GM20000 (cell line): ENCODE measurements around the gene NCMAP.
A peak's percentile ranks its signal among the peaks of the same experiment; 100 is the strongest.

Experiments used
- DNase-seq: peaks from one replicate; pipeline ENCODE4 v3.0.0; 2012; ENCODE audit warnings: low spot score
- TF ChIP-seq, protein P1 (sequence below): IDR thresholded peaks from 2 replicates; pipeline ENCODE4 v1.5.1; 2012; ENCODE audit warnings: mild to moderate bottlenecking, control low read depth; ENCODE audit errors: extremely low read depth, missing control alignments

Gene NCMAP

DNA sequence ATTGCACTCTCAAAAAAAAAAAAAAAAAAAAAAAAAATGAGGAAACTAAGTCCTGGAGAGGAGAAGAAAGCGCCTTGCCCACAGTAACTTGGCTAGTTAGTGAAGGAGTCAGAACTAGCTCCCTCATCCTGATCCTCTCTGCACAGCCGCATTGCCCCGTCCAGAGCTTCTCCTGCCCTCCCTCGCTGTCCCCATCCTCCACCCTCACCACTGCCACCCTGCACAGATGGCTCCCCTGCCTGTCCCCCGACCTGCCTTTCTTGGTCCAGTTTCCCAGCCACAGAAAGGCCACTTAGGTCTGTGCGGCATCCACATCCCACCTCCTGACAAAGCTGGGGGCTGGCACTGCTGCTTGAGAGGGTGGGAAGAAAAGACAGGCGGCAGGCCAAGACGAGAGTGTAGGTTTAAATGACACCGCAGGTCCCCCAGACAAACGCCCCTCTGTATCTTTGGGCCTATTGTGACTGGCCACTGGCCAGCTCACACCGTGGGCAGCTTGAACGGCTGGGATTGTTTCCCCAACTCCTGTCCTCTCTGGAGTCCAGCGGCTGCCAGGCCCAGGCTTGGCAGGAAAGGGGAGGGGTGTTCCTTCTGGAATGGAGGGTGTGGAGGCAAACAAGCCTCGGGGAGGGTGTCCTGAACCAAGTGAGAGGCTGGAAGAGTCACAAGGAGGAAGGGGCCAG is 20.2 kb downstream of the NCMAP start:
- no peak for DNase-seq

DNA sequence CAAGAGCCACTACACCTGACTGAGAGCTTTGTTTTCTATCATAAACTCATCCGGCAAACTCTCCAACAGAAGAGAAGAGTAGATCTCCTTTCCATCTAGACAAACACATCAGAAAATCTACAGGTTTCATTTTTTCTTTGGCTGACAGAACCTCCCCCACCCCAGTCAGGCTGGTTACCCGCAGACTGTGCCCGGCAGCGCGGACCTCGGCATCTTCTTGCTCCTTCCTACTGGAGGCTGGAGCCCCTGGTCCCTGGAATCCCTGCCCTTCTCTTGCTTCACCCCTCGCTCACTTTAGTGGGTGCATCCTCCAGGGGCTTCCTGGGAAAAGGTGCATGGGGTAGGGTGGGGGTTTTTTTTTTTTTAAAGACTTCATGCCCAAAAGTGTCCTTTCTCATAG is 23.0 kb downstream of the NCMAP start:
- TF ChIP-seq, protein P1, sequence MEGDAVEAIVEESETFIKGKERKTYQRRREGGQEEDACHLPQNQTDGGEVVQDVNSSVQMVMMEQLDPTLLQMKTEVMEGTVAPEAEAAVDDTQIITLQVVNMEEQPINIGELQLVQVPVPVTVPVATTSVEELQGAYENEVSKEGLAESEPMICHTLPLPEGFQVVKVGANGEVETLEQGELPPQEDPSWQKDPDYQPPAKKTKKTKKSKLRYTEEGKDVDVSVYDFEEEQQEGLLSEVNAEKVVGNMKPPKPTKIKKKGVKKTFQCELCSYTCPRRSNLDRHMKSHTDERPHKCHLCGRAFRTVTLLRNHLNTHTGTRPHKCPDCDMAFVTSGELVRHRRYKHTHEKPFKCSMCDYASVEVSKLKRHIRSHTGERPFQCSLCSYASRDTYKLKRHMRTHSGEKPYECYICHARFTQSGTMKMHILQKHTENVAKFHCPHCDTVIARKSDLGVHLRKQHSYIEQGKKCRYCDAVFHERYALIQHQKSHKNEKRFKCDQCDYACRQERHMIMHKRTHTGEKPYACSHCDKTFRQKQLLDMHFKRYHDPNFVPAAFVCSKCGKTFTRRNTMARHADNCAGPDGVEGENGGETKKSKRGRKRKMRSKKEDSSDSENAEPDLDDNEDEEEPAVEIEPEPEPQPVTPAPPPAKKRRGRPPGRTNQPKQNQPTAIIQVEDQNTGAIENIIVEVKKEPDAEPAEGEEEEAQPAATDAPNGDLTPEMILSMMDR: no peak
- DNase-seq: no peak

More for the DNA sequence above, 20.2 kb downstream of the NCMAP start:
- TF ChIP-seq, protein P1: no peak

DNA sequence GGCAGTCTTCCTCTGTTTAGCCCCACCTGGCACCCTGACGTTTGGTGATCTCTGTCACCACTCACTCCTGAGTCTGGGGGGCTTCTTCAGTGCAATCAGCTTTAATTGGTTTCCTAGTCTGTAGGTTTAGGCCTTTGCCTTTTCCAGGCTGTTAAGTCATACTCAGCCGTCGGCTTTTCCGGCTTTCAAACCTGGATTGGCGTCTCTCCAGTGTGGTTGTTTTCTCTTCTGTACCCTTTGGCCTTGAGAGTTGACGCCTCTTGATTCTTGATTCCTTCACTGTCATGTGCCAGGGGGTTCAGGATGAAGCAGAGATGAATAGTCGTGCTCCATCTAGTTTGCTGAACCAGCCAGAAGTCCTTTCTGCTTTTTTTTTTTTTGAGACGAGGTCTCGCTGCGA is 24.9 kb downstream of the NCMAP start:
- DNase-seq: no peak
- TF ChIP-seq, protein P1: no peak

DNA sequence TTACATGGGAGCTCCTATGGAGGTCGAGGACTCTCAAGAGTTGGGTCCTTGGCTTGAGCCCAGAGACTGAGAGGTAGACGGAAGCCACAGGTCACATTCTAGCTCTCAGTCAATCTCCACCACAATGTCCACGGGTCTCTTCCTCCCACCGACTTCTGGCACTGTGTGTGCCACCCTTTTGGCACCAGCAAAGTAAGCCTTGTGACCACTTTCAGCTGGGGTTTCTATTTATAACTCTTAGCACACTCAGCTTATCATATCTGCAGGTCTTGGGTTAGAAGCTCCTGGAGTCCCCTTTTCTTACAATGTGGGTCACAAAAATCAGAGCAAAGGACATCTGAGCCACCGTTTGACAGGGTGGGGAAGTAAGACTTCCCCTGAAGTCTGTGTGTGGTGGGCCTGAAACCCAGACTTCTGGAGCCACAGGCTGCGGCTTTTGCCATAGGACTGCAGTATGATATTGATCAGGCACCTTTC is 28.3 kb downstream of the NCMAP start:
- DNase-seq: no peak
- TF ChIP-seq, protein P1: no peak

DNA sequence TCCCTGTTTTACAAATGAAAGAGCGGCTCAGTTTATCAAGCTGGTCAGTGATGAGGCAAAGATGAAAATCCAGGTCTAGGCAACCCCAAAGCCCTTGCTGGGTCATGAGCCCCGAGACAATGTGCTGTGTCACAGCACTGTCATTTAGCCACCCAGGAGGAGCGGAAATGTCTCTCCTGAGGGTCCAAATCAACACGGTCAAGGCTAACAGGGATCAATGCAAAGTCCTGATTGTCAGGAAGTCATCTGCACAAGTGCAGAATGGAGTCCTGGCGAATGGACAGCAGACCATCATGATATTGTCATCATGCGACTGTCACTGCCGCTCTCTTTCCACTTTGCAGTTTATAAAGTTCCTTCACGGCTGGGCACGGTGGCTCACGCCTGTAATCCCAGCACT is 30.2 kb downstream of the NCMAP start:
- no peak for DNase-seq
- TF ChIP-seq, protein P1: no peak

DNA sequence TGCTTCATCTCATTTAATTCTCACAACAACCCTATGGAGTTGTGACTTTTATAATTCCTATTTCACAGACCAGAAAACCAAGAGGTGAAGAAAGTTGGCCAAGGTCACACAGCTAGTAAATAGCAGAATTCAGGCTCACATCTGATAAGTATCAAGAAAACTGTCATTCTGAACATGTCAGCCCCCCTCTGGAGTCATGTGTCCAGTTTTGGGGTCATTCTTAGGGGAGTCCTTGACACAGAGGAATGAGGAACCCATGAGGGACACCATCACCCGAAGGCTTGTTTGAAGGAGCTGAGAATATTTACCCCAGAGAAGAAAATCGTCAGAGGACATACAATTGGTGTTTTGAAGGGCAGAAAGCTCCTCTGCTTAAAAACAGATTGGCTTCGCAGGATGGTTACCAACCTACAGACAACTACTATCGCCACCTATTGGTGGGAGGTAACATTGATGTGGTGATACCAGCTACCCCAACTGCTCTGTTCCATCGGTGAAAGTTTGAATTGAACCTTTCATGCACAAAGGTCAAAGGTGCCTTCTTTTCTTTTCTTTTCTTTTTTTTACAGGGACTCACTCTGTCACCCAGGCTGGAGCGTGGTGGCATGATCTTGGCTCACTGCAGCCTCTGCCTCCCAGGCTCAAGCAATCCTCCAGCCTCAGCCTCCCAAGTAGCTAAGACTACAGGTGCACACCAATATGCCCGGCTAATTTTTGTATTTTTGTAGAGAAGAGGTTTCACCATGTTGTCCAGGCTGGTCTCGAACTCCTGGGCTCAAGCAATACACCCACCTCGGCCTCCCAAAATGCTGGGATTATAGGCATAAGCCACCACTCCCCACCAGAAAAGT is 31.3 kb downstream of the NCMAP start:
- DNase-seq: peak; percentile 78

DNA sequence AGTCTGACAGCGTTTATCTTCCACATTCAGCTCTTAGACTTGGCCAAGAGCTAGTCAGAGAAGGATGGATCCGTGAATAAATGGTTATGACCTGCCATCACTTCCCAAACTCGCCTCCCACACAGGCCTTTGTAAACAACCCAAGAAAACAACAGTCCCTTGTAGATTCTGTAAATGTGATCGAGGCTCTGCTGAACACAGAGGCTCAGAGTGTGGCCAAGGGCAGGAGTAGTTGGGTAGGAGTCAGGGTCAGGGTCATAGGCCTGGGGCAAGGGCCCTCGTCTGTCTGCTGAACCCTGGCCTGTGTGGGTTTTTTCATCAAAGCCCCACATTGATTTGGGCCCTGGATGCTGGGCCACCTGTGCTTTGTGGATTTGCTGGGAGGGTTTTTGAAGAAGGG is 32.7 kb downstream of the NCMAP start:
- TF ChIP-seq, protein P1: no peak
- DNase-seq: no peak

More for the DNA sequence above, 31.3 kb downstream of the NCMAP start:
- TF ChIP-seq, protein P1: peak; percentile 75
